HG03521 (cell line): ENCODE measurements around the gene GGT1.
"Not testable (repeated sequence)": the region's sequence is repeated elsewhere in the genome, so short reads cannot be mapped to it uniquely, and the experiment has no call there.

Source experiments
- ATAC-seq: cut with Tn5 transposase; IDR thresholded peaks from one replicate; pipeline ENCODE4 v1.9.1; 2021; ENCODE audit warnings: mild to moderate bottlenecking, moderate library complexity; ENCODE audit not compliant: unreplicated experiment

The GGT1 gene

GRCh38 chr22:24583221-24584165 lies 19.5 kb upstream of the GGT1 start:
- no peak for ATAC-seq

GRCh38 chr22:24584166-24584790 lies 18.7 kb upstream of the GGT1 start:
- ATAC-seq = no peak

DNA sequence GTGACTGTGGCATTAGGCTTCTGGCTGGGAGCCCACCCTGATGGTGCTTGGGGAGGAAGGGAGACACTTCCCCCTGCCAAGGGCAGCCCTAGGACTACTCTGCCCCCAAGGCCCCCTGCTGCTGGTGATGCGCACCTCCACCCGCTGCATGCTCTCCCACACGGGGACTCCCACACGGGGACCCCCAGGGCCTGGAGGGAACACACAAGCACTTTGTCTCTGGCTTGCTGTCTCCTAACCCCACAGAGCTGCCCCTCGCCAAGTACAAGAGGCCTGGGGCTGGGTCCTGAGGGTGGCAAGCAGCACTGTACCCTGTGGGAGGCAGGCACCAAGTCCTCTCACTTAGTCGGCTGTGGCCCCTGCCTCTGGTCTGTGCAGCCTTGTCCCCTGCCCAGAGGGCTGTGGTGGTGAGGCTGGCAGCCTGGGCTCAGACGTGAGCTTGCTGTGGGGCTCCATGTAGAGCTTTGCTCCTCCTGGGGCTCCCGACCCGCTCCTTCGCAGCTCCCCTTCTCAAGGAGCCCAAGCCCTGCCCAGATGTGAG lies 18.1 kb upstream of the GGT1 start:
- ATAC-seq = no peak

DNA sequence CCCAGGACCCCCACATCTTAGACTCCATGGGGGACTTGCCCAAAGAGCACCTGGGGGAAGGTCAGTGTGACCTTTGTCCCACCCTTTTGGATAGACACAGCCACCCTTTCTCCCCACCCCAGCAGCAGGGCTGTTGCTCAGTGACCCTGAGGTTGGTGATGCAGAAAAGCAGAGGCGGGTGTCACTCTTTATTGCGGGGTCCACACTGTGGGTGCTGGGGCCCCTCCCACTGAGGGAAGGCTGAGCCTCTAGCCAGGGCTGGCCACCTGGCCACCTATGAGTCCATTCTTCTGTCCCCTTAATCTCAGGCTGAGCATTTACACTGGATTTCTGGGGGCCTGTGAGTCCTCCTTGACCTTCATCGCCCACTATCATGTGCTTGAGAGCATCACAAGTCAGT lies 17.5 kb upstream of the GGT1 start:
- no peak for ATAC-seq

- ATAC-seq = no peak
These were observed 17.0 kb upstream of the GGT1 start for GRCh38 chr22:24585927-24586546.

DNA sequence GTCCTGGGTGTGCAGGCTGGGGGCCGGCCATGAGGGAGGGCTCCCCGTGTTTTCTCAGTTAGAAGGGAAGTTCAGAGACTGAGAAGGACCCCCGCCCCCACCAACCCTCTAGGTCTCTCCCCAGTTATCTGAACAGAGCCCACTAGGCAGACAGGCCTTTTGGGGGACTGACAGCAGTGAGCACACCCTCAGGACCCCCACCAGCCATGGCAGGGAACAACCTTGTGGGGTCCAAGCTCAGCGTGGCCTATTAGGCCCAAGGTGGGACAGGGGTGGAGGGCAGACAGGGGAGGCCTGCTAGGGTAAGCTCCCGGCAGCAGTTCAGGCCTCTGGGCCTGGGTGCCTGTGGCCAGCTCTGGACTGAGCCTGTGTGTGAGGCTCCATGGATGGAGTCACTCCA lies 15.7 kb upstream of the GGT1 start:
- no peak for ATAC-seq

DNA sequence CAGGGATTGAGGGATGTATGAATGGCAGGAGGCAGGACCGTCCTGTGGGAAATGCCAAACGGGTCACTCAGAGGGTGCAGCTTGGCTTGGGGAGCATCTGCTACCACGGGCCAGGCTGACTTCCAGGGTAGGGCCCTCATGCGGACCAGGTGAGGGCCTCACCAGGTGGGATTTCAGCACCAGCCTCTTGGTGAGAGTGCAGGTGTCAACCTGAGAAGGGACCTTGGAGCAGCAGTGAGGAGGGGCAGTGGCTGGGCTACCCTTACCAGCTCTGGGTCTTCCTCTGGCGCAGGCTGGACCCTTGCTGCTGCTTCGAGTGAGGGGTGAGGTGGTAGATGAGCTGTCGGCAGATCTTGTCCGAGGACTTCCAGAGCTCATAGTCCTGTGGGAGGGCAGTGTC lies 15.0 kb upstream of the GGT1 start:
- ATAC-seq = no peak

DNA sequence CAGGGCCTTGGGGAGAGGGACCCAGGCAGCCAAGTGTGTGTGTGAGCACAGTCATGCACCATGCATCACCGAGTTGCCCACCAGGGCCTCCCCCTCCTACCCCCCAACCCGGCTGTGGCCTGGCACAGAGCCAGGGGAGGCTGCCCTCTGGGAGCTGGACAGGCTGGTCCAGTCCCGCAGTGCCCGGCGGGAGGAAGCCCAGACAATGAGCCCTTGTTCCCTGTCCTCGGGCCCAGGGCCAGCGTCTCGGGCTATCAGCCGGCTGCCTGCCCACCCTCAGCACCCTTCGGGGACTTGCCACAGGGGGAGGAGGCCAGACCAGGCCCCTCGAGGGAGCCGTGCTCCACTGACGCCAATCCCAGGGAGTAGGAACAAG lies 14.6 kb upstream of the GGT1 start:
- ATAC-seq = no peak

GRCh38 chr22:24588757-24589481 lies 14.1 kb upstream of the GGT1 start:
- no peak for ATAC-seq

GRCh38 chr22:24589518-24590030 lies 13.4 kb upstream of the GGT1 start:
- ATAC-seq = no peak

DNA sequence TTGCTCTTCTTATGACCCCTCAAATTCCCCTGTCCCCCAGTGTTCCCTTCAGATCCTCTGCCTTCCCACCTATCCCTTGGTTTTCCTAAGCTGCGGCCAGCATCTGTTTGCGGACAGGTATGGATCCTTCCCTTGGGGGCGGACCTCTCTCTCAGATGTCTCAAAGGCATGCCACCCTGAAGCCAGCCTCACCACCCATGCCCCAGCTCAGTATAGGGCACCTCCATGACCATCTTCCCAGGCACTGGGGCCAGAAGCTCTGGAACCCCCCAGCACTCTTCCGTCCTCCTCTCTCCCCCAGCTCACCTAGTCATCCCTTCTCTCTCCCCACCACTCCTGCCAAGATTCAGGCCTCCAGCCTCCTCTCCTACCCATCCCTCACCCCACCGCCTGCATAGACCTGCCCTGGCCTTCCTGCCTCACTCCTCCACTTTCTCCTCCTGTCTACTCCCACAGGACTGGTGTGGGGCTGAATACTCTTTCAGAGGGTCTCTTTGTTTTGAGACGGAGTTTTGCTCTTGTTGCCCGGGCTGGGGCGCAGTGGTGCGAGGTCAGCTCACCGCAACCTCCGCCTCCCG lies 12.3 kb upstream of the GGT1 start:
- no peak for ATAC-seq

DNA sequence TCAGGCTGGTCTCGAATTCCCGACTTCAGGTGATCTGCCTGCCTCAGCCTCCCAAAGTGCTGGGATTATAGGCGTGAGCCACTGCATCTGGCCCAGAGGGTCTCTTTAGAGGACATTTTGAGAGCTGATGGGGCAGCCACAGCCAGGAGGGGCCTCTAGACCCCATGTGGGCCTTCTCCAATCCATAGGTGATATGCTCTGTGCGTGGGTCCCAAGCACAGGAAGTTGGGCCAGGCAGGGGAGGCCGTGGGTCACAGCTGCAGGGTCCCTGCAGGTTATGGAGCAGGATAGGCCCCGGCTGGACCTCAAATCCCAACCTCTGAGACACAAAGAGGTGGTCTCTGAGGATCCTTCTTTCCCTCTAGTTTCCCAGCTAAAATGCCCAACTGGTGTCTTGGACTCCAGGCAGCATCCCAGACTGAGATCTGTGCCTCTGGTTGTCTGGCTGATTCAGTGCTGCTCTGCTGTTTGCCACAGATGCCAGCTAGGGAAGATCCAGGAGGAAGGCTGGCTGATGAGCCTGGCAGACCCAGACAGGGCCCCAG lies 11.6 kb upstream of the GGT1 start:
- no peak for ATAC-seq

DNA sequence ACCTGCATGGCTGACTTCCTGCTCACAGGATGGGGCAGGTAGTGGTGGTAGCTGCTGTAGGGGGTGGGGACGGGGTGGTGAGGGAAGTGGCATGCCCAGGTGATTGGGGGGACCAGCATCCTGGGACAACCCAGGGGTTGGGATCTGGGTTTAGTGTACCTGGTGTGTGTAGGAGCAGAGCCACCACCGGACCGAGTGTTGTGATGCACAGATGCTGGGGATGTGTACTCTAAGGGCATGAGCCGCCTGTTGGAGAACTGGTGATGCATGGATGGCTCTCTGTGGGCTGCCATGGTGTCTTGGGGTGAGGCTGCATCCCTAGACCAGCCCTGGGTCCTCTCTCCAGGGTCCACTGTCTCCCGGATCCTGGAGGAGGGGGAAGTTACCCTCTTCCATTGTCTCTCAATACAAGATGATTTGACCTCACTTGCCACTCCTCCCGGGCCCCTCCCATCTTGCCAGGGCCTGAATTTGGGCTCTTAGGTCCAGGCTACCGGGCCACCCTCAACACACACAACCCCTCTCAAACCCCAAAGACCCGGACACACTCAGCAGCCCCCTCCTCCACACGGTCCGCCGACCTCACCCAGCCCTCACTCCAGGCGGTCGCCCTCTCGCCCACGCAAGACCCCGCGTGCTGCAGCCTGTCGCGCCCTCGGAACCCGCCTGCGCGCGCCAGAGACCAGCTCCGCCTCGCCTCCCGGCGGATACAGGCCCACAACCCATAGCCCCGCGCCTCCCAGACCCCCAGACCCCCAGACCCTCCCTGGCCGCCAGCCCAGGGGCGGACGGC lies 10.7 kb upstream of the GGT1 start:
- ATAC-seq = no peak

GRCh38 chr22:24592851-24593558 lies 10.0 kb upstream of the GGT1 start, which contains the start of gene LRRC75B:
Gene LRRC75B, minus strand, starts transcription at chr22:24593073. Its CDS starts 34 bp downstream, at chr22:24593039.
- peak; percentile 61 for ATAC-seq

- not testable (repeated sequence) for ATAC-seq
These were observed 9.5 kb upstream of the GGT1 start for GRCh38 chr22:24593559-24593835.

GRCh38 chr22:24593836-24594568 lies 9.0 kb upstream of the GGT1 start:
- no peak for ATAC-seq

- no peak for ATAC-seq
These were observed 8.3 kb upstream of the GGT1 start for GRCh38 chr22:24594569-24595120.

GRCh38 chr22:24595228-24595627 lies 7.8 kb upstream of the GGT1 start:
- no peak for ATAC-seq
